K562 (cell line): ENCODE measurements around the gene MTHFSD. TPM values are rescaled to one million over a fixed set of nuclear protein-coding genes. Genes with fewer than 3 reads are reported as not detected.

Experiments used
- ATAC-seq: fragments of 200-7000 bp; cut with Tn5 transposase; 3 replicates; pipeline ENCODE4 v1.9.1; 2020; ENCODE audit warnings: moderate library complexity
- BruUV-seq: library from RNA; stranded (reverse); fragments of 400-500 nt; replicated peaks from 2 replicates; lab custom pipeline; 2021; lab: Mats Ljungman, UMichigan
- CTCF ChIA-PET: fragments of 300-600 bp; formaldehyde crosslinking; extraction: SDS; loops from one replicate; lab custom pipeline; 2021; ENCODE audit warnings: low intra/inter-chr PET ratio; lab: Yijun Ruan, JAX
- POLR2A ChIA-PET: fragments of 300-600, 350-650 bp; sonication (Branson Sonifier 250); formaldehyde crosslinking; extraction: SDS; loops from one replicate; lab custom pipeline; 2021; ENCODE audit warnings: antibody characterized with exemption, inconsistent platforms; lab: Yijun Ruan, JAX
- DNase-seq, 4 experiments: peaks; one replicate each; pipeline versions ENCODE4 v3.0.0 to v3.0.0-alpha.2; 2011 to 2018; ENCODE audit warnings: low spot score in 3 of 4, mixed read lengths in 3 of 4; ENCODE audit errors: extremely low read depth in 1 of 4
- FAIRE-seq: peaks from 2 replicates; lab custom pipeline; 2011; peaks lifted over from hg19 to GRCh38; lab: Jason Lieb, UNC
- H2AFZ ChIP-seq: 2 replicates; pipeline ENCODE4 v1.6.0; 2011; ENCODE audit warnings: low read depth, low read length, control low read depth, inconsistent platforms
- H3K27ac ChIP-seq: fragments of 200-600 bp; 3 replicates; pipeline ENCODE4 v1.8.0; 2011; ENCODE audit warnings: low read depth, mild to moderate bottlenecking, control low read depth, inconsistent platforms, low read length, moderate library complexity, mixed read lengths; ENCODE audit errors: extremely low read depth
- H3K27me3 ChIP-seq, 2 experiments: fragments of 300-600 bp in 1 of 2; 2 replicates in 1 of 2; 3 replicates in 1 of 2; pipeline versions ENCODE4 v1.6.0 to v1.8.0; 2011; ENCODE audit warnings: inconsistent platforms in 2 of 2, low read length in 2 of 2, mild to moderate bottlenecking in 1 of 2, mixed read lengths in 1 of 2, moderate library complexity in 1 of 2; ENCODE audit not compliant: control insufficient read depth in 2 of 2, insufficient read depth in 2 of 2
- H3K36me3 ChIP-seq: fragments of 300-600 bp; 3 replicates; pipeline ENCODE4 v1.8.0; 2011; ENCODE audit warnings: mild to moderate bottlenecking, low read length, inconsistent platforms; ENCODE audit not compliant: control insufficient read depth, insufficient read depth
- H3K4me1 ChIP-seq, 2 experiments: fragments of 200-600 bp in 1 of 2; replicated peaks in 1 of 2; 2 replicates in 1 of 2; 3 replicates in 1 of 2; pipeline versions ENCODE4 v1.5.1 to v1.8.0; 2011; ENCODE audit warnings: inconsistent platforms in 2 of 2, low read length in 2 of 2, mild to moderate bottlenecking in 1 of 2, mixed read lengths in 1 of 2, moderate library complexity in 1 of 2; ENCODE audit not compliant: control insufficient read depth in 2 of 2, insufficient read depth in 2 of 2
- H3K4me2 ChIP-seq: 2 replicates; pipeline ENCODE4 v1.6.1; 2011; ENCODE audit warnings: low read length, control low read depth, inconsistent platforms, mixed read lengths; ENCODE audit not compliant: insufficient read depth
- H3K4me3 ChIP-seq: fragments of 200-600 bp; sonication (generic), shearing (Covaris generic); 2 replicates; pipeline ENCODE4 v1.5.1; 2016; ENCODE audit warnings: control low read depth, inconsistent platforms
- H3K79me2 ChIP-seq: fragments of 200-600 bp; 3 replicates; pipeline ENCODE4 v1.8.0; 2011; ENCODE audit warnings: low read length, inconsistent platforms; ENCODE audit not compliant: control insufficient read depth, insufficient read depth
- H3K9ac ChIP-seq, 2 experiments: 2 replicates each; pipeline versions ENCODE4 v1.6.0 to v1.6.1; 2011; ENCODE audit warnings: low read depth in 2 of 2, low read length in 2 of 2, control low read depth in 1 of 2, inconsistent platforms in 1 of 2, mild to moderate bottlenecking in 1 of 2, mixed read lengths in 1 of 2; ENCODE audit not compliant: insufficient read depth in 1 of 2
- H3K9me1 ChIP-seq: one replicate; pipeline ENCODE4 v1.6.0; 2011; ENCODE audit warnings: inconsistent platforms, mild to moderate bottlenecking, low read length, moderate library complexity; ENCODE audit not compliant: control insufficient read depth, insufficient read depth
- H3K9me3 ChIP-seq: replicated peaks from 2 replicates; pipeline ENCODE4 v1.5.1; 2011; ENCODE audit warnings: low read depth, low read length, inconsistent platforms; ENCODE audit not compliant: control insufficient read depth, insufficient read depth
- H4K20me1 ChIP-seq: replicated peaks from 2 replicates; pipeline ENCODE4 v1.6.1; 2011; ENCODE audit warnings: low read length, inconsistent platforms, mixed read lengths; ENCODE audit not compliant: control insufficient read depth, insufficient read depth
- BCOR ChIP-seq: fragments of 450-650 bp; IDR thresholded peaks from 2 replicates; pipeline ENCODE4 v1.6.1; 2016
- BRD4 ChIP-seq: fragments of 200-600 bp; sonication (generic); IDR thresholded peaks from 2 replicates; pipeline ENCODE4 v1.6.1; 2017; ENCODE audit warnings: inconsistent platforms
- LARP7 ChIP-seq: fragments of 450-650 bp; IDR thresholded peaks from 2 replicates; pipeline ENCODE4 v1.6.1; 2016
- POLR2H ChIP-seq: IDR thresholded peaks from 2 replicates; pipeline ENCODE4 v1.6.1; 2016; ENCODE audit warnings: missing genetic modification characterization, low read depth, mild to moderate bottlenecking, control low read depth, missing compliant biosample characterization, moderate library complexity
- RBM25 ChIP-seq: fragments of 200-400 bp; formaldehyde crosslinking; IDR thresholded peaks from 2 replicates; pipeline ENCODE4 v1.6.1; 2018; ENCODE audit warnings: low read length, low read depth, moderate library complexity; ENCODE audit not compliant: severe bottlenecking
- SIRT6 ChIP-seq: IDR thresholded peaks from one replicate; pipeline ENCODE4 v1.6.1; 2012; ENCODE audit warnings: low read depth, mild to moderate bottlenecking, control low read depth, inconsistent platforms, low read length, moderate library complexity
- TAF15 ChIP-seq: fragments of 200-400 bp; formaldehyde crosslinking; IDR thresholded peaks from 2 replicates; pipeline ENCODE4 v1.6.1; 2017; ENCODE audit warnings: mild to moderate bottlenecking, low read depth, low read length, moderate library complexity
- WGBS: fragments of 100-300 bp; shearing (Covaris generic); methylation state at CpG from one replicate; pipeline ENCODE4 v1.1.6; 2016; ENCODE audit warnings: low coverage, mixed read lengths; ENCODE audit not compliant: insufficient coverage; ENCODE audit errors: missing lambda C conversion rate; 5-methylcytosine and 5-hydroxymethylcytosine counted together
- in situ Hi-C: fragments of 300-500 bp; cut with MboI; formaldehyde crosslinking; loops from 4 replicates; pipeline ENCODE4 v1.15.0; 2018; ENCODE audit warnings: inconsistent platforms, mixed read lengths
- intact Hi-C: fragments of 100-400 bp; cut with micrococcal nuclease; formaldehyde crosslinking; loops from 2 replicates; pipeline ENCODE4 v1.14.2; 2022
- polyA plus RNA-seq, 8 experiments: library from polyadenylated mRNA; depleted of rRNA in 4 of 8; stranded (reverse) in 5 of 8; unstranded in 3 of 8; fragments of >200 nt; fragmentation: Nextera tagmentation in 2 of 8; fragmentation: Illumina TruSeq in 1 of 8; extraction: Ambion mirVana in 2 of 8; extraction: Trizol in 1 of 8; gene quantifications; 2 replicates each; pipeline versions ENCODE4 v1.2.1 to v1.2.3, GENCODE V29; 2011 to 2014; ENCODE audit warnings: inconsistent platforms in 1 of 8, missing spikeins in 1 of 8
- total RNA-seq, 7 experiments: library from RNA; depleted of rRNA in 6 of 7; stranded (reverse); fragments of >200 nt in 6 of 7; fragmentation: Illumina TruSeq in 2 of 7; extraction: Trizol in 2 of 7; gene quantifications; 2 replicates each; pipeline versions ENCODE4 v1.2.1 to v1.2.3, GENCODE V29; 2011 to 2021; ENCODE audit warnings: low replicate concordance in 1 of 7
- TF ChIP-seq, protein P1 (sequence below), 2 experiments: fragments of 150-350 bp in 1 of 2; IDR thresholded peaks; 2 replicates each; pipeline ENCODE4 v1.6.1; 2012 to 2016; ENCODE audit warnings: low read depth in 2 of 2, low read length in 2 of 2, mild to moderate bottlenecking in 1 of 2, moderate library complexity in 1 of 2
- TF ChIP-seq, protein P2 (sequence below): fragments of 250-450 bp; sonication (Bioruptor Pico); IDR thresholded peaks from 2 replicates; pipeline ENCODE4 v1.5.0; 2021

MTHFSD gene
- total and polyA plus RNA-seq, 9 of the 15 experiments (the other 6 are each of a cell fraction or from before 2014, with no cell fraction given) = 3.2 to 20.2 (median 12.0) TPM

DNA sequence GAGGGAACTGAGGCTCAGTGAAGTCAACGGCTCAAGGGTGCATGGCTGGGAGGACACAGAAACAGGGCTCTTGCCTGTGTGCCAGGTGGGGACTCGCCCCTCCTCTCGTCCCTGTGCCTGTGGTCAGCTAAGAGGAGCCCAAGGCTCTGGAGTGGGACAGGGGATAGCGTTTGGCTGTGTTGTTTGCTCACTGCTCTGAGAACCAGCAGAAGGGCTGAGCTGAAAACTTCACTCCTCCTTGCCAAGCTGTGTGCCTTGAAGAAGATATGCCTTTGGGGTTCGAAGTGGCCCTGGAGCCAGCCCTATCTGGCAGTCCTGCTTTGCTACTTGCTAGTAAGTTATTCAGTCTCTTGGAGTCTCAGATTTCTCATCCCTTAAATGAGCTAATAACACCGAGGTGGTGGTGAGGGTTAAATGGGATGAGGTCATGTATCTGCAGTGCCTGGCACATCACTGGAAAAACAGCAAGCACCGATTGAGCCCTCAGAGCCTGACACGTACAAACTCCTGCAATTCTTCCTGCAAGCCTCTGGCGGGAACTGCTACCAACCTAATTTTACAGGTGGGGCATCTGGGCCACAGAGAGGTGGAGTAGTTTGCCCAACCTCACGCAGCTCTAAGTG, 41.1 kb upstream of the MTHFSD start:
- CTCF ChIA-PET = no interaction called here

DNA sequence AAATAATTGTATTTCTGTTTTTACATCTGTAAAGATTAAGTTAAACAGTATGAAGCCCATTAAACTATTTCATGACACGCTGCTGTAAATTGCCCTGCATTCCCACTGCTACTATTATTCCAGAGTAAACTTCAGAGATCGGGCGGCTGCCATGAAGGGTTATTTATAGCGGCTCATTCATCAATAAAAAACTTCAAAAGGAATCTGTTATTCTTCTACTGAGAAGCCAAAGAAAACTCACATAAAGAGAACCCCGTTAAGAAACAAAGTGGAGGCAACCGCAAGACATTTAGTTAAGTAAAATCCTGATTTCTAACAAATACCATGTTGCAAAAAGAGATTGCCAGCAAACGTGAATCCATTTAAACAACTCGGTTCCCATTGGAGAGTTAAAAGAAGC, 39.7 kb upstream of the MTHFSD start:
- no peaks in the 10 kb centered on the region for H3K36me3 ChIP-seq
- DNase-seq (no peak), ATAC-seq (no peak), FAIRE-seq (no peak)
- no peaks in the 10 kb centered on the region for H4K20me1 ChIP-seq
- WGBS = 8% methylated on average over 8 of the region's 8 CpGs
- H3K4me2 ChIP-seq = no peak overlapping the region
- intact Hi-C loops (no loop called here), in situ Hi-C loops (no loop called here)
- ChIA-PET CTCF (no interaction called here), POLR2A (interaction anchor here (0.7 kb wide), 1 partner anchor 20 kb away, joined by 5 read pairs; no protein-coding TSS in a partner anchor)
- no peaks in the 10 kb centered on the region for H3K4me1 ChIP-seq
- H3K27me3 ChIP-seq = peaks cover 17 to 57% of the 10 kb centered on the region in 2 experiments
- no TSS peak for BruUV-seq
- H3K4me3 ChIP-seq = no peak overlapping the region
- H2AFZ ChIP-seq = no peak overlapping the region
- H3K27ac ChIP-seq = no peak overlapping the region
- H3K9me1 ChIP-seq = peaks cover 5% of the 10 kb centered on the region
- H3K9me3 ChIP-seq = no peaks in the 10 kb centered on the region
- no peaks in the 10 kb centered on the region for H3K79me2 ChIP-seq
- no peak overlapping the region for H3K9ac ChIP-seq
- no peak for TF ChIP-seq BRD4
- no peak for TF ChIP-seq TAF15
- TF ChIP-seq, protein P1, sequence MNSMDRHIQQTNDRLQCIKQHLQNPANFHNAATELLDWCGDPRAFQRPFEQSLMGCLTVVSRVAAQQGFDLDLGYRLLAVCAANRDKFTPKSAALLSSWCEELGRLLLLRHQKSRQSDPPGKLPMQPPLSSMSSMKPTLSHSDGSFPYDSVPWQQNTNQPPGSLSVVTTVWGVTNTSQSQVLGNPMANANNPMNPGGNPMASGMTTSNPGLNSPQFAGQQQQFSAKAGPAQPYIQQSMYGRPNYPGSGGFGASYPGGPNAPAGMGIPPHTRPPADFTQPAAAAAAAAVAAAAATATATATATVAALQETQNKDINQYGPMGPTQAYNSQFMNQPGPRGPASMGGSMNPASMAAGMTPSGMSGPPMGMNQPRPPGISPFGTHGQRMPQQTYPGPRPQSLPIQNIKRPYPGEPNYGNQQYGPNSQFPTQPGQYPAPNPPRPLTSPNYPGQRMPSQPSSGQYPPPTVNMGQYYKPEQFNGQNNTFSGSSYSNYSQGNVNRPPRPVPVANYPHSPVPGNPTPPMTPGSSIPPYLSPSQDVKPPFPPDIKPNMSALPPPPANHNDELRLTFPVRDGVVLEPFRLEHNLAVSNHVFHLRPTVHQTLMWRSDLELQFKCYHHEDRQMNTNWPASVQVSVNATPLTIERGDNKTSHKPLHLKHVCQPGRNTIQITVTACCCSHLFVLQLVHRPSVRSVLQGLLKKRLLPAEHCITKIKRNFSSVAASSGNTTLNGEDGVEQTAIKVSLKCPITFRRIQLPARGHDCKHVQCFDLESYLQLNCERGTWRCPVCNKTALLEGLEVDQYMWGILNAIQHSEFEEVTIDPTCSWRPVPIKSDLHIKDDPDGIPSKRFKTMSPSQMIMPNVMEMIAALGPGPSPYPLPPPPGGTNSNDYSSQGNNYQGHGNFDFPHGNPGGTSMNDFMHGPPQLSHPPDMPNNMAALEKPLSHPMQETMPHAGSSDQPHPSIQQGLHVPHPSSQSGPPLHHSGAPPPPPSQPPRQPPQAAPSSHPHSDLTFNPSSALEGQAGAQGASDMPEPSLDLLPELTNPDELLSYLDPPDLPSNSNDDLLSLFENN (IDR thresholded peaks at IDR 0.05; ENCODE audit: low read depth in 2 of 2, low read length in 2 of 2) = no peak
- TF ChIP-seq, protein P2, sequence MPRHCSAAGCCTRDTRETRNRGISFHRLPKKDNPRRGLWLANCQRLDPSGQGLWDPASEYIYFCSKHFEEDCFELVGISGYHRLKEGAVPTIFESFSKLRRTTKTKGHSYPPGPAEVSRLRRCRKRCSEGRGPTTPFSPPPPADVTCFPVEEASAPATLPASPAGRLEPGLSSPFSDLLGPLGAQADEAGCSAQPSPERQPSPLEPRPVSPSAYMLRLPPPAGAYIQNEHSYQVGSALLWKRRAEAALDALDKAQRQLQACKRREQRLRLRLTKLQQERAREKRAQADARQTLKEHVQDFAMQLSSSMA = no peak
- TF ChIP-seq BCOR = no peak

More for the DNA sequence above, 41.1 kb upstream of the MTHFSD start:
- in situ Hi-C loops (no loop called here), intact Hi-C loops (no loop called here)
- Histone ChIP-seq H3K27me3 (peaks cover 17 to 57% of the 10 kb centered on the region in 2 experiments), H4K20me1 (no peaks in the 10 kb centered on the region), H3K79me2 (no peaks in the 10 kb centered on the region), H3K9me1 (peaks cover under 1% of the 10 kb centered on the region), H3K4me2 (no peak overlapping the region), H3K4me1 (no peaks in the 10 kb centered on the region), H3K27ac (no peak overlapping the region), H2AFZ (no peak overlapping the region), H3K36me3 (no peaks in the 10 kb centered on the region), H3K4me3 (no peak overlapping the region), H3K9me3 (no peaks in the 10 kb centered on the region), H3K9ac (no peak overlapping the region)
- no peak for TF ChIP-seq SIRT6
- no peak for TF ChIP-seq LARP7
- no peak for TF ChIP-seq POLR2H (tag)
- TF ChIP-seq RBM25 = peak; percentile 47
- 0% methylated on average over 10 of the region's 10 CpGs for WGBS
- no peak for FAIRE-seq
- DNase-seq = no peak
- POLR2A ChIA-PET = interaction anchor here (0.6 to 1.0 kb wide), 2 partner anchors 28 to 32 kb away, joined by 3 read pairs; no protein-coding TSS in a partner anchor
- BruUV-seq = no TSS peak
- ATAC-seq = no peak
